ENCODE results near the gene PARVB.

The PARVB gene

DNA sequence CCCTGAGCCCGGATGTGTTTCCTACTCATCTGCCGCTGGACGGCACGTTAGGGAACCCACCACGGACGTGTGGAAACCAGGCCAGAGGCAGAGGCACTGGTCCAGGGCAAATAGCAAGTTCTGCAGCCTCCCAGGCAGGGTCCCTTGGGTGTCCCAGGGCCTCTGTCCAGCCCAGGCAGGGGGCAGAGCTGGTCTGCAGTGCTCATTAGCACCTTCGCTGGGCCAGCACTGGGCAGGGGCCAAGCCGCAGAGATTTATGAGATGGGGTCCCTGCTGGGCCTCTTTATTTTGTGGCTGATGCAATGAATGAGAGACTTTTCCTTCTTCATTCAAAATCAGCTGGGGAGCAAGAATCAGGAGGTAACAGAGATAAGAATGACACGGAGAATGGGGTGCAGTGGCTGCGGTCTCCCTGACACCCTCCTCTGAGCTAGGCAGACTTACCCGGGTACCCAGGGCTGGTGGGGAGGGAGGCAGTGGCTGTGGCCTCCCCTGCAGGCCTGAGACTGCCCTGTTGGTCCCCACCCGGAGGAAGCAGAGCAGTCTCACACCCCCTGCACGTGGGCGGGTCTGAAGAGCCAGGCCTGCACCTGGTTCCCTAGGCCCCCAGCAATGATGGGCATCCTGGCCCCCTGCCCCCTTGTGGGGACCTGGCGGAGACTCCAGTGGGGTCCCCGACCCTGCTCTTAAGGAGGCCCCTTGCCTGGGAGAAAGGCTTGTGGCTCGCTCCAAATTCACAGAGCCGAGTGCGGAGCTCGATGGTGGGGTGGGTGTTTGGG is 142.6 kb downstream of the PARVB start:
- Mint-ChIP-seq H3K27ac (no peak overlapping the region), H3K4me3 (no peak overlapping the region), H3K27me3 (ENCODE audit: low read depth) (no peaks in the 10 kb centered on the region), H3K4me1 (ENCODE audit: low read depth) (no peaks in the 10 kb centered on the region), H3K9me3 (no peaks in the 10 kb centered on the region), H3K36me3 (ENCODE audit: low read depth) (no peaks in the 10 kb centered on the region)
- DNase-seq (ENCODE audit: low spot score) = no peak

DNA sequence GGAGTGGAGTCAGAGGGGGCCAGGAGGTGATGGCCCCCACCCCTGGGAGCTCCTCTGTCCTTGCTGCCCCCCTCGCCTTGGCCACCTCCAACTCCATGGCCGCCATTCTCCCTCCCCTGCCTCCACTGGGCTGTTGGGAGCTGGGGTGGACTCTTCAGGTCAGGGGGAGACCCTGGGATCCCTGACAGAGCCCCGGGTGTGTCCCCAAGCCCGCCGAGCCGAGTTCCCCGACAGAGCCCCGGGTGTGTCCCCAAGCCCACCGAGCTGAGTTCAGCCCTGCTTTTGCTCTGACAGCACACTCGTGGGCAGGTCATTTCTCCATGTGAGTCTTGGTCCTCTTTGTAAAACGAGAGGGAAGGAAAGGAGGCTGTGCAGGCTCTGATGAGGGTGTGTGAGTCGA is 143.4 kb downstream of the PARVB start:
- H3K9me3 Mint-ChIP-seq = no peaks in the 10 kb centered on the region
- H3K4me3 Mint-ChIP-seq = no peak overlapping the region
- no peak overlapping the region for H3K27ac Mint-ChIP-seq
- no peaks in the 10 kb centered on the region for H3K36me3 Mint-ChIP-seq (ENCODE audit: low read depth)
- H3K27me3 Mint-ChIP-seq (ENCODE audit: low read depth) = no peaks in the 10 kb centered on the region
- H3K4me1 Mint-ChIP-seq (ENCODE audit: low read depth) = no peaks in the 10 kb centered on the region
- no peak for DNase-seq (ENCODE audit: low spot score)

DNA sequence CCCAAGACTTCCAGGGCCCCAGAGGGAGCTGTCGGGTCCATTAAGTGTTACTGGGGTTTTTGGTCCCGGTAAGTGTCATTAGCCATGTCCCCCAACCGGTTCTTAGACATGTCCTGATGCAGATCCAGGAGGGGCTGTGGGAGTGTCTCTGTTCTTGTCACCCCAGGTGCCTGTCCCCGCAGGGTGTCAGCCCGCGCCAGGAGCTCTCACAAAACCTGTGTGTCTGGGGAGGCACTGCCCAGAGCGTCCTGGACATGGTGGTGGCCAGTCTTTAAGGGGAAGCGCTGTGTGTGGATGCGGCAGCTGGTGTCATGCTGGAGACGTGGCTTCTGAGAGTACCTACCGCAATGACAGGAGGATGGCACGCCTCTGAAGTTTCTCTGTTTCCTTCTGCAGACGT is 144.1 kb downstream of the PARVB start:
- Mint-ChIP-seq H3K27me3 (ENCODE audit: low read depth) (no peaks in the 10 kb centered on the region), H3K4me3 (no peak overlapping the region), H3K4me1 (ENCODE audit: low read depth) (no peaks in the 10 kb centered on the region), H3K27ac (no peak overlapping the region), H3K36me3 (ENCODE audit: low read depth) (no peaks in the 10 kb centered on the region), H3K9me3 (no peaks in the 10 kb centered on the region)
- DNase-seq (ENCODE audit: low spot score) = no peak

DNA sequence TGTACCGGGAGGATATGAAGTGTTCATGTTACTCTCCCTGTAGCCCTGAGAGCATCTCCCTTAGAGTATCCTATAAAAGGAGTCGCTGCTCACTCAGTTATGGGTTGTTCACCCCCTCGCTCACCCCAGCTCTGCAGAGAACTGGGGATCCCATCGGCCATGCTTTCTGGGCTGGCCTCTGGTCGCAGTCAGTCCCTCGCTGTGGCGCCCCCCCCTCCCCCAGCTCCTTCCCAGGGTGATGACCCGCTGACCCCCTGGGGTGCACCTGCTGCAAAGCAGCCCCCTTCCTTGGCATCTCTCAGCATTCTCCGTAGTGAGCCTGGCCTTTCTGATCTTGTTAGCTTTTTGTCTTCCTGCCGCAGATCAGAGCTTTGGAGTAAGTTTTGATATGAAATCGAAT is 146.4 kb downstream of the PARVB start:
- Mint-ChIP-seq H3K27ac (no peak overlapping the region), H3K9me3 (no peaks in the 10 kb centered on the region), H3K36me3 (ENCODE audit: low read depth) (no peaks in the 10 kb centered on the region), H3K4me1 (ENCODE audit: low read depth) (no peaks in the 10 kb centered on the region), H3K27me3 (ENCODE audit: low read depth) (no peaks in the 10 kb centered on the region), H3K4me3 (no peak overlapping the region)
- no peak for DNase-seq (ENCODE audit: low spot score)

DNA sequence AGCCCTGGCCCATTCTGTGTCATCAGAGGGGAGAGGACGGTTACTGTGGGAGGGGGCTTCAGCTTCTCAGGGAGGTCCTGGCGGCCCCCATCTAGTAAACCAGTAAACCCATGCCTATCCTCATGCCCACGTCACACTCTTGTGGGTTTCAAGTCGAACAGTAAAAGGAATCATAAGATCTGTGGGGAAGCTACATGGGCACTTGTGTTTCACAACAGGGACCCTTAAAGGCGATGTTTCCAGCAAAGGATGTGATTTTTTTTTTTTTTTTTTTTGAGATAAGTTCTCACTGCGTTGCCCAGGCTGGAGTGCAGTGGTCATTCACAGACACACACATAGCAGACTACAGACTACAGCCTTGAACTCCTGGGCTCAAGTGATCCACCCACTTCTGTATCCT is 147.5 kb downstream of the PARVB start:
- H3K4me1 Mint-ChIP-seq (ENCODE audit: low read depth) = no peaks in the 10 kb centered on the region
- peaks cover under 1% of the 10 kb centered on the region for H3K27me3 Mint-ChIP-seq (ENCODE audit: low read depth)
- no peaks in the 10 kb centered on the region for H3K36me3 Mint-ChIP-seq (ENCODE audit: low read depth)
- H3K9me3 Mint-ChIP-seq = no peaks in the 10 kb centered on the region
- no peak overlapping the region for H3K27ac Mint-ChIP-seq
- DNase-seq (ENCODE audit: low spot score) = no peak
- no peak overlapping the region for H3K4me3 Mint-ChIP-seq

DNA sequence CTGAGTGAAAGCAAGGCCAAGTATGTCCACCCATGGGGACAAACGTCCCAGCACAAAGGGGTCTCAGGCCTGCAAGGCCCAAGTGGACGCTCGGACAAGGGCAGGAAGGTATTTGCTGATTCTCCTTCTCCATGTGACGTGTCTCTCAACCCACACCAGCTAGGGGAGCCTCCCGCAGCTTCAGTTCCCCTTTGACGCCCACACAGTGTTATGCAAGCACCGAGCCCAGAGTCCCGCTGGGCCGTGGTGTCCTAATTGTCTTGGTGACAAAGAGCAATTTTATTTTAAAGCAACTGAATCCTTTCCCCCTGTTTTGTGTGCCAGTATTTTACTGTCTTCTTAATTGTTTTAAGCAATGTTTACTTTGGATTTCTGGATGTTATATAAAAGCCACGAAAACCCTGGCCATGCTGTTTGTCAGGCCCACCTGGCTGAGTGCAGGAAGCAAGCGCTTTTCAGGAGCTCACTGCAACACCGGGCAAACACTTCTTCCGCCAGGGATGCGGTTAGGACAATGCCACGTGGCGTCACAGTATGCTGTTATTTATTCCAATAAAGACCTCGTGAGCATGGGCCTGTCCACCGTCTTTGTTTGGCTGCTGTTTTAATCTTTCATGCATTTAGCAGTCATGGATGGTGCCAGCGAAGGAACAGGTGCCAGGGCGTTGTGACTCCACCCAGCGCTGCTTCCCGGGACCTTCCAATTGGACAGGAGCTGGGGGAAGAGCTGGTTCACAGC is 148.4 kb downstream of the PARVB start:
- no peaks in the 10 kb centered on the region for H3K9me3 Mint-ChIP-seq
- H3K27ac Mint-ChIP-seq = no peak overlapping the region
- no peak for DNase-seq (ENCODE audit: low spot score)
- peaks cover 4% of the 10 kb centered on the region for H3K27me3 Mint-ChIP-seq (ENCODE audit: low read depth)
- H3K4me3 Mint-ChIP-seq = no peak overlapping the region
- no peaks in the 10 kb centered on the region for H3K4me1 Mint-ChIP-seq (ENCODE audit: low read depth)
- no peaks in the 10 kb centered on the region for H3K36me3 Mint-ChIP-seq (ENCODE audit: low read depth)

DNA sequence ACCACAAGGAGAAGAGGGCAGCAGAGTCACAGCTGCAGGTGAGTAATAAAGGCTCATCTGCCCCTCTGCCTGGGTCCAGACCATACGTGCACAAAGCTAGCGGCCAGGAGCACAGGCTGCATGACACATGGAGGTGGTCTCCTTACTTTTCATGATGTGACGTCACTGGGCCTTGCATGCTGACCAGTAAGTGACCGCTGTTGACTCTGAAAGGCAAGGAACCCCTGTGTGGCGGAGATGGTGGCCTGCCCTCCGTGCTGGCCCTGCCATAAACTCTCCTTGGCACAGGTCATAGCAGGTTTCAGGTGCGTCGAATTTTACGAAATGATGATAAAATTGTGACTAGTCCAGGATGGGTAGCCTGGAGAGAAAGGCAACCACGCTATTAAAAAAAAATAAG is 149.1 kb downstream of the PARVB start:
- Mint-ChIP-seq H3K36me3 (ENCODE audit: low read depth) (no peaks in the 10 kb centered on the region), H3K27me3 (ENCODE audit: low read depth) (peaks cover 8% of the 10 kb centered on the region), H3K9me3 (no peaks in the 10 kb centered on the region), H3K27ac (no peak overlapping the region), H3K4me1 (ENCODE audit: low read depth) (no peaks in the 10 kb centered on the region), H3K4me3 (no peak overlapping the region)
- DNase-seq (ENCODE audit: low spot score) = no peak

DNA sequence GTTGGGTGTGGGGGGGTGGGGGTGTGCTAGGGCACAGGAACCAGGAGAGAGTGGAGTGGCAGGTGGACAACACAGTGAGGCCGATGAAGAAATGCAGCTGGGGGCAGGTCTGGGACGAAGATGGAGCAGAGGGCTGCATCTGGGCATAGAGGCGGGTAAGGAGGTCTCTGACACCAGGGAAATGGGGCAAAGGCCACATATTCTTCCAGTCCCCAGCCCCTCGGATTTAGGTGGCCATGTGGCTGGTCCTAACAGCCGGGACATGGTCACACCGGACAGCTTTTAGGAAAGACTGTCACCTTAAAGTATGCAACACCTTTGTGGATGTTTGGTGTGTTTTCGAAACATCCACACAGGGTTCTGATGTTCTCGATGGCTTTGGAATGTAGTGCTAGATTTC is 151.6 kb downstream of the PARVB start:
- Mint-ChIP-seq H3K4me1 (ENCODE audit: low read depth) (peaks cover 5% of the 10 kb centered on the region), H3K27ac (no peak overlapping the region), H3K36me3 (ENCODE audit: low read depth) (no peaks in the 10 kb centered on the region), H3K9me3 (no peaks in the 10 kb centered on the region), H3K4me3 (no peak overlapping the region), H3K27me3 (ENCODE audit: low read depth) (peaks cover 8% of the 10 kb centered on the region)
- DNase-seq (ENCODE audit: low spot score) = no peak

DNA sequence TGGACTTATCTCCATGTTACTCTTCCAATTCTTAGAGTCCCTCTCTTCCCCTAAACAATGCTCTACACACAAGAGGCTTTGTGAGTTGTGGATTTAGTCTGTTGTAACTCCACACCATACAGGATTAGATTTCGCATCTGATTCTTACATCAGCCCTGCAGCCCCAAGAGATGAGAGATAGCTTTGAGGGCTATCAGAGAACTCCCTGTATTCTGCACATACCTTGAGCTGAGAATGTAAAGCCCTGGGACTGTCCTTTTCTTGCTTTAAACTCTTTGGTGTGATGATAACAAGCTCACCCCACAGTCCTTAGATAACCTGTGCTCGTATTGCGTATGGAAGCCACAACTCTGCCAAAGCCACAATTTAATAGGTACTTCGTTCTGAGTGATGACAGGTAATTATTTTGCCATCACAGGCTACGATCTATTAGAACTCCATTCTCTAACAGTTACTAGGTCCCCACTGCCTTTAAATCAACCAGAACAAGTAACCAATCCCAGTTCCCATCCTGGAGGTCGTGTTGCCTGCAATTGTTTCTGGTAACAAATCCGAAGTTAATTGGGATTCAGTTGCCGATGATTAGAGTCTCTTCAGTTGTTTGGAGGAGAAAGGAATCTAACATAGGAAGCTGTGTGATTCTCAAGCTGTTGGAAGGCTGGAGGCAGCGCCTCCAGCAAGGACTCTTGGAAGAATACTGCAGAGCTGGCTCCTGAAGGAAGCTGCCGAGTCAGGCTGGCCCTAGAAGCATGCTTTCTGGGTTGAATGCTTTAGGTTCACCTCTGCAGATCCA is 155.3 kb downstream of the PARVB start:
- no peak overlapping the region for H3K27ac Mint-ChIP-seq
- DNase-seq (ENCODE audit: low spot score) = no peak
- peaks cover 11% of the 10 kb centered on the region for H3K36me3 Mint-ChIP-seq (ENCODE audit: low read depth)
- H3K4me3 Mint-ChIP-seq = no peak overlapping the region
- H3K4me1 Mint-ChIP-seq (ENCODE audit: low read depth) = peaks cover 16% of the 10 kb centered on the region
- H3K27me3 Mint-ChIP-seq (ENCODE audit: low read depth) = peaks cover 8% of the 10 kb centered on the region
- no peaks in the 10 kb centered on the region for H3K9me3 Mint-ChIP-seq

DNA sequence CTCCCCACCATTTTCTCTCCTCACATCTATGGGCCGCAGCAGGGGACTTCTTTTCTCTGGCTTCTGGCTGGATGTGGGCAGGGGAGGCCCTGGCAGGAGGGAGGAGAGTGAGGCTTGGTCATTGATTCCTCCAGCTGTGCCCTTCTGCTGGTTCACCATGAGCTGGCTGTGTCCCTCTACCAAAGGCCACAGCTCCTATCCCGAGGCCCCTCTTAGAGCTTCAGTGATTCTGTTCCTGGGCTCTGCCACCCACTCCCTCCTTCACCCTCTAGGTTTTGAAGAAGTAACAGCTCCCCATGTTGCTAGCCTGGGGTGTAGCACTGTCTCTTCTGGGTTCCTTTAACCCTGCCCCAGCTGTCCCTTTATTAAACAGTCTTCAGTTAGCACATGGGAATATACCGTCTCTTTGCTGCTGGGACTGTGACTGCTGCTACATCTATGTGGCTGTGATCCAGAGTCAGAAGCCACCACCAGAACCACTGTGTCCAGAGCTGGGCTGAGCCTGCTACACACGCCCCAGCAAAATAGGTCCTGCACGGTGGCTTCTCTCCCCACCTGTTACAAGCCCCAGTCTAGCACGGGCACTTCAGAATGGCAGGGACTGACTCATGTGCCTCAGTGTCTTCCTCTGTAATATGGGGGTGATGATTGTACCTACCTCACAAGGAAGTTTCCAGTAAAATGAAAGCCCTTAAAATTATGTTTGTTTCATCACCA is 156.0 kb downstream of the PARVB start:
- peak overlapping the region; percentile 83 for H3K4me3 Mint-ChIP-seq
- DNase-seq (ENCODE audit: low spot score) = no peak
- H3K27ac Mint-ChIP-seq = peak overlapping the region; percentile 88
- peaks cover 8% of the 10 kb centered on the region for H3K27me3 Mint-ChIP-seq (ENCODE audit: low read depth)
- peaks cover 16% of the 10 kb centered on the region for H3K4me1 Mint-ChIP-seq (ENCODE audit: low read depth)
- H3K9me3 Mint-ChIP-seq = no peaks in the 10 kb centered on the region
- H3K36me3 Mint-ChIP-seq (ENCODE audit: low read depth) = peaks cover 18% of the 10 kb centered on the region

DNA sequence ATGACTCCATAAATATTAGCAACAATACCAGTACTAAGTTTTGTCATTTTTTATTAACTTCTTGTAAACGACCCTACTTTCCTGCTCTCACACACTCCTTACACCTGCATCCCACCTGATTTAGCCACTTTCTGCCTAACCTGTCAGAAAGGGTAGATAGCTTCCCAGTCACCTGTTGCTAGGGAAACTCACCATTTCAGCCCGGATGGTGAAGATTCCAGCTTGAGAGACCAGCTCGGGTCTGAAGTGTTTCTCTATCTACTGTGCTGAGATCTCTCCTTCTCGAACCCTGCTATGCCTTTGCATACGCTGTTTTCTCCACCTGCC is 156.6 kb downstream of the PARVB start, which contains the start of gene PARVG:
TSS of gene PARVG (plus strand) at position 220 of the 327 bp plus-strand sequence. CDS start 2,405 bp downstream, outside the sequence.
- peak within 1 kb of the TSS; percentile 88 for H3K27ac Mint-ChIP-seq
- H3K9me3 Mint-ChIP-seq = no peaks in the 10 kb centered on the region
- DNase-seq (ENCODE audit: low spot score) = peak; percentile 16
- peaks cover 16% of the 10 kb centered on the region for H3K4me1 Mint-ChIP-seq (ENCODE audit: low read depth)
- H3K27me3 Mint-ChIP-seq (ENCODE audit: low read depth) = peaks cover 8% of the 10 kb centered on the region
- peaks cover 22% of the 10 kb centered on the region for H3K36me3 Mint-ChIP-seq (ENCODE audit: low read depth)
- peak within 1 kb of the TSS; percentile 83 for H3K4me3 Mint-ChIP-seq

DNA sequence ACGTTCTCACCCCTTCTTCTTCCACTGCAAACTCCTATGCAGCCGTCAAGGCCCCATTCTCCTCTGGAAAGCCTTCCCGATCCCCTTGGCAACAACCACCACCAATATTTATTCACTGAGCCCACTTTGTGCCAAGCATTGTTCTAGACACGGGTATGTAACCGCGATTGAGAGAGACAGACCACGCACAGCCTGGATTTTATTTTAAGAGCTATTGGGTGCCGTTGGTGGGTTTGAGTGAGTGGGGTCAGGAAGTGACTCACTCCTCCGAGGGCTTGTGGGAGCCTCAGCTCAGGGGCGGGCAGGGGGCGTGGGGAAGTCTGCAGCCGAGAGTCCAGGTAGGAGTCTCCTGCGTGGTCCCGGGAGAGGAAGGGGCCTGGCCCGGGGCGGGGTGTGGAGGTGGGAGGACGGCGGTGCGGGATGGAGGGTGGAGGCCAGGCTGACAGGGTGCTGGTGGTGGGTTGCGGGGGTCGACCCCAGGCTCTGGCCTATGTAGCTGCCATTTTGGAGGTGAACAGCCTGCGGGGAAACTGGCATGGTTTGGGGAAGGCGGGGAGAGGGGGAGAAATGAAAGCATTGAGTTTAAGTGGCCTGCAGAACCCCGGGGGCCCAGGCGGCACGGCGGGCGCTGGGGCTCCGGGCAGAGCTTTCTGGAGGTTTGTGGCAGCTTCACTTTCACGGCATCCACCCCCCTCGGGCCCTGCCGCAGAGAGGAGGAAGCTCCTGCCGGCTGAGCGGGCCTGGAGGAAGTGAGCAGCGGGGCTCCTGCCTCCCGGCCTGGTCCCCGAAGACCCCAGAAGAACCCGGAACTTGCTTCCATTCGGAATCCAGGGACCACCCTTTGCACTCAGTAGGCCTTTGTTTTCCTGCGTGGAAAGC is 157.2 kb downstream of the PARVB start:
- H3K27me3 Mint-ChIP-seq (ENCODE audit: low read depth) = peaks cover 8% of the 10 kb centered on the region
- H3K27ac Mint-ChIP-seq = peak overlapping the region; percentile 88
- no peaks in the 10 kb centered on the region for H3K9me3 Mint-ChIP-seq
- H3K36me3 Mint-ChIP-seq (ENCODE audit: low read depth) = peaks cover 22% of the 10 kb centered on the region
- peak; percentile 66 for DNase-seq (ENCODE audit: low spot score)
- peaks cover 16% of the 10 kb centered on the region for H3K4me1 Mint-ChIP-seq (ENCODE audit: low read depth)
- peak overlapping the region; percentile 83 for H3K4me3 Mint-ChIP-seq
